Fibroblast of lung (primary cell): Measurements from ENCODE around the gene PTPRE. TPM values are rescaled to one million over a fixed set of nuclear protein-coding genes. Genes with fewer than 3 reads are reported as not detected.

Source experiments
- DNase-seq, 2 donors: peaks; one replicate each; pipeline versions ENCODE4 v3.0.0 to v3.0.0-alpha.2; 2010; ENCODE audit warnings: low read depth in 2 of 2
- H2AFZ ChIP-seq: 2 replicates; pipeline ENCODE4 v1.5.1; 2012; ENCODE audit warnings: low read length, control low read depth, inconsistent platforms
- H3K27ac ChIP-seq: 2 replicates; pipeline ENCODE4 v1.5.1; 2011; ENCODE audit warnings: low read length, control low read depth; ENCODE audit not compliant: insufficient read depth
- H3K27me3 ChIP-seq: 2 replicates; pipeline ENCODE4 v1.5.1; 2011; ENCODE audit warnings: mild to moderate bottlenecking, low read length; ENCODE audit not compliant: control insufficient read depth, insufficient read depth
- H3K36me3 ChIP-seq: 2 replicates; pipeline ENCODE4 v1.5.1; 2011; ENCODE audit warnings: low read length; ENCODE audit not compliant: control insufficient read depth, insufficient read depth
- H3K4me1 ChIP-seq: 2 replicates; pipeline ENCODE4 v1.5.1; 2011; ENCODE audit warnings: low read length; ENCODE audit not compliant: control insufficient read depth, insufficient read depth; ENCODE audit errors: extremely low read depth
- H3K4me2 ChIP-seq: 2 replicates; pipeline ENCODE4 v1.5.1; 2011; ENCODE audit warnings: low read length, control low read depth; ENCODE audit not compliant: insufficient read depth; ENCODE audit errors: extremely low read depth
- H3K4me3 ChIP-seq, 4 experiments: fragments of 200-600 bp in 1 of 4; sonication (generic) in 1 of 4; replicated peaks in 1 of 4; 2 replicates each; pipeline ENCODE4 v1.5.1; 2011 to 2016; ENCODE audit warnings: low read length in 4 of 4, low read depth in 3 of 4, mild to moderate bottlenecking in 3 of 4, control low read depth in 2 of 4, inconsistent platforms in 1 of 4, mixed read lengths in 1 of 4; ENCODE audit not compliant: insufficient read depth in 1 of 4; ENCODE audit errors: control extremely low read depth in 1 of 4
- H3K79me2 ChIP-seq: 2 replicates; pipeline ENCODE4 v1.5.1; 2012; ENCODE audit warnings: mild to moderate bottlenecking, low read length, inconsistent platforms; ENCODE audit not compliant: control insufficient read depth, insufficient read depth
- H3K9ac ChIP-seq: 2 replicates; pipeline ENCODE4 v1.5.1; 2011; ENCODE audit warnings: mild to moderate bottlenecking, low read length, control low read depth; ENCODE audit not compliant: insufficient read depth
- H3K9me3 ChIP-seq: 2 replicates; pipeline ENCODE4 v1.5.1; 2012; ENCODE audit warnings: low read depth, low read length; ENCODE audit not compliant: control insufficient read depth, insufficient read depth
- H4K20me1 ChIP-seq: 2 replicates; pipeline ENCODE4 v1.5.1; 2011; ENCODE audit warnings: low read length; ENCODE audit not compliant: control insufficient read depth, insufficient read depth; ENCODE audit errors: extremely low read depth
- EZH2 ChIP-seq: IDR thresholded peaks from 2 replicates; pipeline ENCODE4 v1.5.1; 2012; ENCODE audit warnings: low read length, control low read depth, mild to moderate bottlenecking; ENCODE audit errors: missing control alignments
- polyA plus RNA-seq, 2 donors: library from polyadenylated mRNA; depleted of rRNA in 1 of 2; stranded (reverse) in 1 of 2; unstranded in 1 of 2; fragments of >200 nt; gene quantifications; 2 replicates each; pipeline ENCODE4 v1.2.1, GENCODE V29; 2011 to 2012; ENCODE audit warnings: missing spikeins in 1 of 2
- total RNA-seq: library from RNA; depleted of rRNA; stranded (reverse); fragments of >200 nt; gene quantifications from 2 replicates; pipeline ENCODE4 v1.2.1, GENCODE V29; 2014
- TF ChIP-seq, protein P1 (sequence below), 2 donors: IDR thresholded peaks in 1 of 2; conservative IDR thresholded peaks in 1 of 2; 1 replicate in 1 of 2; 2 replicates in 1 of 2; pipeline ENCODE4 v1.5.1; 2011 to 2012; ENCODE audit warnings: low read length in 2 of 2, control low read depth in 1 of 2, inconsistent platforms in 1 of 2, low read depth in 1 of 2, mild to moderate bottlenecking in 1 of 2

The PTPRE gene
- total and polyA plus RNA-seq, 2 donors (not counting 1 experiment from before 2014, with no cell fraction given), result 0.75 to 1.8 TPM

DNA sequence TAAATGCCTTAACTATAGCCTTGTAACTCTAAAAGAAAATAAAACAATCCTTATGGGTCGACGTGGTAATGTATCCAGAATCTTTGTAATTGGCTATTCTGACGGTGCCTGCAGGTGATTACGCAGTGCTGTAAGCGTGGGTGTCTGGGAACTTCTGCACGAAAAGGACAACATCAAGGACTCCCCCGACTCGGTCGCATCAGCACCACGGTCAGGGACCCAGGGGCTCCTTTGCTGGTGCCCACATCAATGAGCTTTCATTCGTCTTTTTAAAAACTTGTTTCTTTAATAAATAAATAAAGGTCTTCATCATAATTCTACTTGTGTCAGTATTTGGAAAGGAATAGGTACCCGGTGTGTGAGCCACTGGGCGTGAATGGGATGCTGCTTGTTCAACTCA is 206.1 kb downstream of the PTPRE start:
- H3K4me3 ChIP-seq, result no peak overlapping the region
- peaks cover 10% of the 10 kb centered on the region for H3K79me2 ChIP-seq
- H3K4me2 ChIP-seq, result no peak overlapping the region
- H2AFZ ChIP-seq, result no peak overlapping the region
- no peak overlapping the region for H3K27ac ChIP-seq
- no peaks in the 10 kb centered on the region for H3K4me1 ChIP-seq
- no peak for DNase-seq
- TF ChIP-seq, protein P1, sequence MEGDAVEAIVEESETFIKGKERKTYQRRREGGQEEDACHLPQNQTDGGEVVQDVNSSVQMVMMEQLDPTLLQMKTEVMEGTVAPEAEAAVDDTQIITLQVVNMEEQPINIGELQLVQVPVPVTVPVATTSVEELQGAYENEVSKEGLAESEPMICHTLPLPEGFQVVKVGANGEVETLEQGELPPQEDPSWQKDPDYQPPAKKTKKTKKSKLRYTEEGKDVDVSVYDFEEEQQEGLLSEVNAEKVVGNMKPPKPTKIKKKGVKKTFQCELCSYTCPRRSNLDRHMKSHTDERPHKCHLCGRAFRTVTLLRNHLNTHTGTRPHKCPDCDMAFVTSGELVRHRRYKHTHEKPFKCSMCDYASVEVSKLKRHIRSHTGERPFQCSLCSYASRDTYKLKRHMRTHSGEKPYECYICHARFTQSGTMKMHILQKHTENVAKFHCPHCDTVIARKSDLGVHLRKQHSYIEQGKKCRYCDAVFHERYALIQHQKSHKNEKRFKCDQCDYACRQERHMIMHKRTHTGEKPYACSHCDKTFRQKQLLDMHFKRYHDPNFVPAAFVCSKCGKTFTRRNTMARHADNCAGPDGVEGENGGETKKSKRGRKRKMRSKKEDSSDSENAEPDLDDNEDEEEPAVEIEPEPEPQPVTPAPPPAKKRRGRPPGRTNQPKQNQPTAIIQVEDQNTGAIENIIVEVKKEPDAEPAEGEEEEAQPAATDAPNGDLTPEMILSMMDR (conservative IDR thresholded peaks at IDR 0.05 in 1 of 2, IDR thresholded peaks at IDR 0.05 in 1 of 2; ENCODE audit: low read depth in 1 of 2, low read length in 2 of 2), result no peak
- no peak for TF ChIP-seq EZH2
- no peaks in the 10 kb centered on the region for H3K27me3 ChIP-seq
- H3K9me3 ChIP-seq, result no peaks in the 10 kb centered on the region
- no peaks in the 10 kb centered on the region for H4K20me1 ChIP-seq
- peaks cover 17% of the 10 kb centered on the region for H3K36me3 ChIP-seq
- H3K9ac ChIP-seq, result no peak overlapping the region

DNA sequence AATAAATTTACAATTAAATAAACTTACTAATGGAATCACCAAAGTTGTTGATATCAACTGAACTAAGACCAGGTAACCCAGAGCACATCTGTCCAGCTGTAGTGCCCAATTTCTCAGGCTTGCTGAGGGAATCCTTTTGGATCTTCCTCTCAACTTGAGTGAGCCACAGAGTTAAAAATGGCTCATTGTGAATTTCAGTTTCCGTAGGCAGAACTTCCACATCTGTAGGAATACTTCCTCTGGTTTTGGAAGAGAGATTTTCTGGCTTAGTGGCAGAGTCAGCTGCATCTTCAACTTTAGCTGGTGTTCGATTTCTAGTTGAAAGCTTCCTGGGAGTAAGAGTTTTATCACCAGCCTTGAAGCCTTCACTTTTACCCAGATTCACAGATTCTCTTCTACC is 208.0 kb downstream of the PTPRE start:
- H3K9ac ChIP-seq, result no peak overlapping the region
- H3K4me2 ChIP-seq, result no peak overlapping the region
- H2AFZ ChIP-seq, result no peak overlapping the region
- H4K20me1 ChIP-seq, result no peaks in the 10 kb centered on the region
- no peaks in the 10 kb centered on the region for H3K4me1 ChIP-seq
- peaks cover 24% of the 10 kb centered on the region for H3K79me2 ChIP-seq
- H3K36me3 ChIP-seq, result peaks cover 8% of the 10 kb centered on the region
- no peak for DNase-seq
- no peak overlapping the region for H3K27ac ChIP-seq
- H3K27me3 ChIP-seq, result no peaks in the 10 kb centered on the region
- no peak overlapping the region for H3K4me3 ChIP-seq
- TF ChIP-seq, protein P1 (conservative IDR thresholded peaks at IDR 0.05 in 1 of 2, IDR thresholded peaks at IDR 0.05 in 1 of 2; ENCODE audit: low read depth in 1 of 2, low read length in 2 of 2), result no peak
- TF ChIP-seq EZH2, result no peak
- no peaks in the 10 kb centered on the region for H3K9me3 ChIP-seq

DNA sequence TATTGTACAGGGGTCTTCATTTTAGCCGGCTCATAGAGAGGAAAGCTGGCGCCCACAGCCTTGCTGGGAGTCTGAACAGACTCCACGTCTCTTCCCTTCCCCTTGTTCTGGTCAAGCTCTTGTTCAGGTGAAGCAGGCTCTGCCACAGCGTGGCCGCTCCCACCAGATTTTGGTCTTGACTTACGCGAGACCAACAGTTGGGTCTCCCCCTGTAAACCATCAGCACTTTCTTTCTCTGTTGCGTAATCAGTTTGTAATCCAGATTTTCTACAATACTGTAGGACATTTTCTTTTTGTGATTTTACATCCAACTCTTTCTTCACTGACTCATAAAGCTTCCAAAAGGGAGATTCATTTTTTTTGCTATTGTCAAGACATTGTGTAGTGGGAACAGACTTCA is 208.5 kb downstream of the PTPRE start:
- no peaks in the 10 kb centered on the region for H3K9me3 ChIP-seq
- no peak overlapping the region for H3K27ac ChIP-seq
- no peak overlapping the region for H3K4me3 ChIP-seq
- peaks cover 7% of the 10 kb centered on the region for H3K36me3 ChIP-seq
- no peak overlapping the region for H3K9ac ChIP-seq
- no peaks in the 10 kb centered on the region for H3K27me3 ChIP-seq
- no peaks in the 10 kb centered on the region for H3K4me1 ChIP-seq
- H3K79me2 ChIP-seq, result peaks cover 27% of the 10 kb centered on the region
- no peaks in the 10 kb centered on the region for H4K20me1 ChIP-seq
- H3K4me2 ChIP-seq, result no peak overlapping the region
- TF ChIP-seq, protein P1 (conservative IDR thresholded peaks at IDR 0.05 in 1 of 2, IDR thresholded peaks at IDR 0.05 in 1 of 2; ENCODE audit: low read depth in 1 of 2, low read length in 2 of 2), result no peak
- no peak for TF ChIP-seq EZH2
- H2AFZ ChIP-seq, result no peak overlapping the region
- no peak for DNase-seq
